Uterus (tissue), 2 donors: ENCODE results near the gene POLD3.

ENCODE experiments used
- CTCF ChIP-seq, 4 experiments: fragments of 200-600 bp in 2 of 4; fragments of 450-650 bp in 2 of 4; sonication (generic) in 2 of 4; IDR thresholded peaks; one replicate each; pipeline ENCODE4 v1.5.1; 2016 to 2019; ENCODE audit warnings: antibody characterized with exemption in 4 of 4, mild to moderate bottlenecking in 2 of 4, moderate library complexity in 1 of 4
- POLR2A ChIP-seq, 2 donors: fragments of 450-650 bp; IDR thresholded peaks; one replicate each; pipeline ENCODE4 v1.6.1; 2016; ENCODE audit warnings: antibody characterized with exemption in 2 of 2, mild to moderate bottlenecking in 1 of 2, moderate library complexity in 1 of 2

- TF ChIP-seq CTCF (IDR thresholded peaks at IDR 0.05) (no peak), POLR2A (IDR thresholded peaks at IDR 0.05) (no peak)
Measured at GRCh38 chr11:74644081-74644480, 51.7 kb downstream of the POLD3 start.
